OCI-LY1 (cell line): Measurements from ENCODE around the gene AKT2.

Source experiments
- EZH2 ChIP-seq: fragments of 200-600 bp; sonication (generic), shearing (Covaris generic); IDR thresholded peaks from 2 replicates; pipeline ENCODE4 v1.8.0; 2017; ENCODE audit warnings: borderline replicate concordance, mixed run types, mild to moderate bottlenecking, antibody characterized with exemption, low read length, moderate library complexity, mixed read lengths
- TF ChIP-seq, protein P1 (sequence below): fragments of 200-600 bp; sonication (generic), shearing (Covaris generic); IDR thresholded peaks from 2 replicates; pipeline ENCODE4 v1.5.1; 2017; ENCODE audit warnings: mild to moderate bottlenecking, antibody characterized with exemption, low read length, moderate library complexity, mixed read lengths

GRCh38 chr19:40298026-40298425 lies 12.9 kb upstream of the AKT2 start:
- TF ChIP-seq, protein P1, sequence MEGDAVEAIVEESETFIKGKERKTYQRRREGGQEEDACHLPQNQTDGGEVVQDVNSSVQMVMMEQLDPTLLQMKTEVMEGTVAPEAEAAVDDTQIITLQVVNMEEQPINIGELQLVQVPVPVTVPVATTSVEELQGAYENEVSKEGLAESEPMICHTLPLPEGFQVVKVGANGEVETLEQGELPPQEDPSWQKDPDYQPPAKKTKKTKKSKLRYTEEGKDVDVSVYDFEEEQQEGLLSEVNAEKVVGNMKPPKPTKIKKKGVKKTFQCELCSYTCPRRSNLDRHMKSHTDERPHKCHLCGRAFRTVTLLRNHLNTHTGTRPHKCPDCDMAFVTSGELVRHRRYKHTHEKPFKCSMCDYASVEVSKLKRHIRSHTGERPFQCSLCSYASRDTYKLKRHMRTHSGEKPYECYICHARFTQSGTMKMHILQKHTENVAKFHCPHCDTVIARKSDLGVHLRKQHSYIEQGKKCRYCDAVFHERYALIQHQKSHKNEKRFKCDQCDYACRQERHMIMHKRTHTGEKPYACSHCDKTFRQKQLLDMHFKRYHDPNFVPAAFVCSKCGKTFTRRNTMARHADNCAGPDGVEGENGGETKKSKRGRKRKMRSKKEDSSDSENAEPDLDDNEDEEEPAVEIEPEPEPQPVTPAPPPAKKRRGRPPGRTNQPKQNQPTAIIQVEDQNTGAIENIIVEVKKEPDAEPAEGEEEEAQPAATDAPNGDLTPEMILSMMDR, result no peak
- no peak for TF ChIP-seq EZH2
